Iris pigment epithelial cell (primary cell): ENCODE results near the gene ATRNL1.

Source experiments
- DNase-seq: peaks from one replicate; pipeline ENCODE4 v3.0.0-alpha.2; 2011; ENCODE audit warnings: low read depth

ATRNL1 gene

DNA sequence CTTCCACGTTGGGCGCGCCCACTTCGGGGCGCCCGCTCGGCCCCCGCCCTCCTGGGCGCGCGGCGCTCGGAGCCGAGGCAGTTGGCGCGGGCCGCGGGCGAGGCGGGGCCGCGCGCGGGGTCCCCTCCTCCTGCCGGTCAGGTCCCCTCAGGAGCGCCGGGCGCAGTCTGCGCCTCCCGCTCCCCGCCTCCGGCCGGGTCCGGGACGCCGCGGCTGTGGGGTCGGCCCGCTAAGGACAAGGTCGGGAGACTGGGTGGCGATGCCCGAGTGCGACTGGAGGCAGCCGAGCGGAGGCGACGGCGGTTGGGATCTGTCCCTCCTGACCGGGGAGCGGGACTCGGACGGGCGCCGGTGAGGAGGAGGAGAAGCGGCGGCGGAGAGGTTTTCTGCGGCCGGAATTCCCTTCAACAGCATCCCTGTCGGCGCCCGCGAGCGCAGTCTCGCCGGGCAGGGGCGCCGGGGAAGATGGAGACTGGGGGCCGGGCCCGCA is at the start of gene ATRNL1:
Gene ATRNL1, plus strand, starts transcription at position 80 of the 490 bp plus-strand sequence. Its CDS starts 386 bp downstream, at position 466.
- DNase-seq = peak; percentile 9

DNA sequence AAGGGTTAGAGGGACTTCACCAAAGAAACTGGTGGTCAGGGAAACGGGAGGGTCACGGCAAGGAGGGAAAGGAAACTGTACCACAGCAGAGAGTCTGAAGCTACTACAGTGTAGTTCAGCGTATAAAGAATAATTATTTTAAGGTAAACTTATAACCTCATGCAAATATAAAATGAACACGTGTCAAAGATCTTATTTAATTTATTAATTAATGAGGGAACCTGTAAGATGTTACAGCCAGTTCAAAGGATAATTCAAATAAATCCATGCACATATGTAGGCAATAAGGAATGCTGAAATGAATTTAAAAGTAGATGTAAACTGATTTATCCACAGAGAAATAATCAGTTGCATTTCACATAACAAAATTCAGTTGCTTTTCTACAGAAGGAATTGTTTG is 49.4 kb upstream of the ATRNL1 start:
- DNase-seq = no peak

GRCh38 chr10:115044891-115045290 is 48.3 kb upstream of the ATRNL1 start:
- no peak for DNase-seq

GRCh38 chr10:115045499-115045898 is 47.7 kb upstream of the ATRNL1 start:
- DNase-seq = peak; percentile 11

- DNase-seq = no peak
These were observed 46.4 kb upstream of the ATRNL1 start for GRCh38 chr10:115046686-115047236.

DNA sequence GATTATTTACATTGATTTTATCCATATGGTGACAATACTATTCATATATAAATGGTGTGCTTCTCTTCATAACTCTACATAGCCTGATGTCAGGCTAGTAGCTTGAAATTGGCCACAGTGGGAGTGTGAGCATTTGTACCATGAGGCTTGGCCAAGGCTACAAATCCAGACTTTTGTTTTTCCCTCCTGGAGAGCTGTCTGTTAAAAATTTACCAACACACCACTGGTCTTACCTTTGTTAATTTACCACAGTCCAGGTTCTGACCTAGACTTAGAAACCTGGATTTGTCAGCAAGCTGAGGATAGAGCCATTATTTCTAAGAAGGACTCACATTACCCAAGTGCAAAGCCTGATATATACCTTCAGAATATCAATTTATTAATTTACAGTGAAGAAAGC is 45.5 kb upstream of the ATRNL1 start:
- DNase-seq = no peak

GRCh38 chr10:115049318-115049717 is 43.8 kb upstream of the ATRNL1 start:
- no peak for DNase-seq

GRCh38 chr10:115049960-115050359 is 43.2 kb upstream of the ATRNL1 start:
- peak; percentile 72 for DNase-seq

DNA sequence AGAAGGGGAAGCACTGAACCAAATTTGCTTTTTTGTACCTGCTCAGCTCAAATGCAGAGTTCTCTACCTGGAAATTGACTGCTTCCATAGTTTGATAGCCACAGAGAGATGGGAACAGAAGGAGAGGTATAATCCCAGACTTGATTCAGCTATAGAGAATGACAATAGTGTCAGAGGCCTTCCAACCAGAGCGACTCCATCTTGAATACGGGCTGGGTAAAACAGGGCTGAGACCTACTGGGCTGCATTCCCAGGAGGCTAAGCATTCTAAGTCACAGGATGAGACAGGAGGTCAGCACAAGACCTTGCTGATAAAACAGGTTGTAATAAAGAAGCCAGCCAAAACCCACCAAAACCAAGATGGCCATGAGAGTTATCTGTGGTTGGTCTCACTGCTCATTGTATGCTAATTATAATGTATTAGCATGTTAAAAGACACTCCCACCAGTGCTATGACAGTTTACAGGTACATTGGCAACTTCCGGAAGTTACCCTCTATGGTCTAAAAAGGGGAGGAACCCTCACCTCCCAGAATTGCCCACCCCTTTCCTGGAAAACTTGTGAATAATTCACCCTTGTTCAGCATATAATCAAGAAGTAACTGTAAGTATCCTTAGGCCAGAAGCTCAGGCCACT is 42.7 kb upstream of the ATRNL1 start:
- no peak for DNase-seq

- DNase-seq = peak; percentile 23
These were observed 41.9 kb upstream of the ATRNL1 start for GRCh38 chr10:115051216-115051615.

DNA sequence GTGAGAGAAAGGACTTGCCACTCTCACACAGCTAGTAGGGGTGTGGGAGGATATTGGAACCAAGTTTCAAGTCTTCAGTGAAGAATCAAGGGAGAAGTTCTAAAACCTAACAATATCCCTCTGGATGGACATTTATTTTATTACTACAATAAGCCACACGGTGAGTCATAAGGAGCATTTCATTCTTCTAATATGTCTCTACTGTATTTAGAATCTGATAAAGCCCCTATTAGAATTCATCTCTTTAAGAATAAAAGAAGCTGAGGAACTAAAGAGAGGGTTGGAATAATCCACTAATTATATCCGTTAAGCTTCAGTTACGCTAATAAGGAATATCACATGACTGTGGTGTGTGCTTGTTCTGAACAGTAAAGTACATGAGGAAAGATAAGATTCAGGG is 40.9 kb upstream of the ATRNL1 start:
- no peak for DNase-seq

DNA sequence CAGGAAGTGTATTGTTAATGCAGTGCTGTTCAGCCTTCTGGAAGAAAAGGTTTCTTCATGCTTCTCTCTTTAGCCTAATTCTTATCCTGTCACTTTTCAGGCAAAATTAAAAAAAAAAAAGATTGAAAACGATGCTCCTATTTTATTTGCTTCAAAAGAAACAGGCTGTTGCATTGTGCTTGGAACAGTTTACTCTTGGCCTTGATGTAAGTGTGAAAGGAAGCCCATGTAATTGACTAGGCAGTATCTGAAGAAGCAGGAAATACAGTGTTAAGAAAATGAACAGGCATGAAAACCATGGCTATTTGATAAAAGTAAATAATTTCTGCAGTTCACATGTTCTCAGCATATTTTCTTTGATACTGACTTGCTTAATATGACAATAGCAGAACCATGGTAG is 40.4 kb upstream of the ATRNL1 start:
- no peak for DNase-seq

DNA sequence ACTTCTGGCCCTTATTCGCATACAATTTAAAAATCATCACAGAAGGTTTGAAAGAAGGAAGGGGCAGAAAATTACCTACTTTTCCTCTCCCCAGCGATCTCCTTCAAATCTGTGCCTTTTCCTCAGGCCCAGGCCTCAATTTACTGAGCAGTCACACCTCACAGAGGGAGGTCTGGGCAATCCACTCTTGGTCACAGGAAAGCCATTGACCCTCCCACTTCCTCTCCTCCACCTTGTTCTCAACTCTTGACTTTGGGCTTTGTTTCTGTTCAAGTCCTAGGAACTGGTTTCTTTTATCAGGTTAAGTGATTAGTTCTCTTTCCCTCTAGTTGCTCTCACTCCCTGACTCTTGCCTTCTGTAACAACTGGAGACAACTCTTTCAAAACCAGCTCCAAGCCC is 37.0 kb upstream of the ATRNL1 start:
- DNase-seq = no peak

GRCh38 chr10:115059301-115059898 is 33.8 kb upstream of the ATRNL1 start:
- DNase-seq = no peak

- DNase-seq = no peak
These were observed 29.2 kb upstream of the ATRNL1 start for GRCh38 chr10:115063701-115064658.

DNA sequence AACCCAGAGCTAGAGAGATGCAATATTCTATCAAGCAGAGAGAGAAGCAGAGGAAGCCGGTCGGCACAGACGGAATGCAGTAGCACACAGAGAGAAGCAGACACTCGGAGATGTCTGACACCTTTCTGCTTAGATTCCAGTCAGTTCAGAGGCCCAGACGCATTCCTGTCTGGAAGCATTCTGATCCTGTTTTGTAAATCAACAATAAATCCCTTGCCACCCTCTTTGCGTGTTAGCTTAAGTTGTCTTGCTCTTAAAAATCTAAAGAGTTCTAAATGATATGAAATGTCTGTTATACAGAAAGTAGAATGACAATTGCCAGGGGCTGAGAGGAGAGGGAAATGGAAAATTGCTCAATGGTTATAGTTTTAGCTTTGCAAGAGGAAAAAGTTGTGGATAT is 27.4 kb upstream of the ATRNL1 start:
- no peak for DNase-seq

DNA sequence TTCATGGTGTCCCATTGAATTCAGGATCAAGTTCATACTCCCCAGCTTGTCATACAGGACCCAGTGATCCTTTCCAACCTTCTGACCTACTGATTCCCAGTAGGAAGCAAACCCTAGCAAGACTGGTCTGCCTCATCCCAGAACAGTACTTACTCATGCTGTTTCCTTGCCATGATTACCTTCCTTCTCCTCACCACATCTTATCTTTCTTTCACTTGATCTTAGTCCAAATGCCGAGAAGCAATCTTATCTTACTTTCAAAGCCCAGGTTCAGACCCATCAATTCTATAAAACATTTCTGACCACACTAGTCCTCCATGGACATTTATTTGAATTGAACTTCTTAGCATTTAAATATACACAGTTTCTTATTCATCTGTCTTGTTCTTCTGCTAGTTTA is 26.6 kb upstream of the ATRNL1 start:
- DNase-seq = no peak

DNA sequence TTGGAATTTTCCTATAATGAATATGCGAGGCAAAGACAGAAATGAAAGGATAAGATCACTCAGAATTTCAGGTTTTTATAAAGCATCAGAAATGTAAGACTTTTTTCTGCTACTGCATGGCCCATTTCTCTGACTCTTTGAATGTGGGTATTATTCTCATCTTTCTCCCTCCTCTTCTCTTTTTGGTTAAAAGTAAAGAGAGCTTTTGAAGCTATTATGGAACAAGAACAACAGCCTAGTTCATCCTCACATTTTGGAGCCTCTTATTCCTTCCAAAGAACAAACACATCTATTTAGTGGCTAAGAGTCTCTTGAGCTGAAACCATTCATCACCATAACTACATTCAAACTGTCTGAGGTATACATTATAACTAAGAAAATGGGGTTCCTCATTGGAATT is 19.4 kb upstream of the ATRNL1 start:
- no peak for DNase-seq

- peak; percentile 73 for DNase-seq
These were observed 10.7 kb upstream of the ATRNL1 start for GRCh38 chr10:115082506-115082905.

DNA sequence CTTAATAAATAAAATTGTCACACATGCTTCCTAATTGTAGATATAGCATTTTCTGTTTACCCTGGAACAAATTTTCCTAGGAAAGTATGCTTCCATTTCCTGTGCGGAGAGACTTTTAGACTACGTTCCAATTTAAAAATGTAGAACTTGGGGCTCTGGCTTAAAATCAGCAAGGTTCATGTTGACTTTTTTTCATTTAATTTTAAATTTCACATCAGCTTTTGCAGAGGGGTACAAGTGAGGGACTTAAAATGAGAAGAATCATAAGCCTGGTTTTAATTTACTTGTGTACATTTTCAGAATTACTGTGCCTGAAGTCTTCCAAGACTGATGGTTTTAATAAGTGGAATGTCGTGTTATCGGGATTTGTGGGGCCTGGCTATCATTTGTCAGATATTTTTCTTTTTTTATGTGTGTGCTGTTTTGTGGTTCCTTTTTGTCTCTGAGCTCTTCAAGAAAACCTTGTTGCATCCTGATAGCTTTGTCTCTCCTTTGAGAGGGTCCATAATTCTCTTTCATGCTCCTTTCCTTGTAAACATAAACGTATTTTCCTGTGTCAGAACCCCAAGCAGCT is 8.8 kb upstream of the ATRNL1 start:
- DNase-seq = peak; percentile 1

GRCh38 chr10:115091161-115091560 is 2.0 kb upstream of the ATRNL1 start:
- DNase-seq = no peak

DNA sequence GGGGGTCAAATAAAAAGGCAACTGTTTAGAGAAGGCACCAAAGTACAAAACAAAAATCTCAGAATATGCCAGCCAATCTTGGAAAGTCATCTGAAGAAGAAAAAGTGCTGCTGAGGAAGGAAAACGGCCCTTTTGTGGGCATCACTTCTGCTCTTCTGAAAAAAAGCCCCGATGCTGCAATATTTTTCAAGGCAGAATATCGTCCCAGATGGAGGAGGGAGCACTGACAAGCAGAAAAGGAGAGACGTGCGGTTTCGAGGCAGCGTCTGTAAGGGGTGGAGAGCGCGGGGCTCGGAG is 959 bp upstream of the ATRNL1 start:
- DNase-seq = peak; percentile 21
